Measurements from ENCODE around the gene UBAP2. TPM values are rescaled to one million over a fixed set of nuclear protein-coding genes. Genes with fewer than 3 reads are reported as not detected.
A peak's percentile ranks its signal among the peaks of the same experiment; 100 is the strongest.

The UBAP2 gene
- total RNA-seq, 6 experiments from 2014 or later = 28.7 to 34.9 (median 32.8) TPM

- no peaks in the 10 kb centered on the region for H3K36me3 Mint-ChIP-seq (ENCODE audit: low read depth)
- peaks cover 6% of the 10 kb centered on the region; the same call in 1 of the 2 replicates for H3K27me3 Mint-ChIP-seq (ENCODE audit: insufficient read depth)
- H3K9me3 Mint-ChIP-seq = no peaks in the 10 kb centered on the region
- DNase-seq = no peak
- H3K4me1 Mint-ChIP-seq (ENCODE audit: low read depth) = peaks cover 31% of the 10 kb centered on the region
- H3K27ac Mint-ChIP-seq = no peak overlapping the region
- no peak overlapping the region for H3K4me3 Mint-ChIP-seq
- TF ChIP-seq CTCF (IDR thresholded peaks at IDR 0.05) = no peak
Measured at GRCh38 chr9:34069831-34070230, 21.1 kb upstream of the UBAP2 start.

GRCh38 chr9:34065541-34065940, 16.9 kb upstream of the UBAP2 start:
- H3K27ac Mint-ChIP-seq = no peak overlapping the region
- no peak for DNase-seq
- no peaks in the 10 kb centered on the region for H3K36me3 Mint-ChIP-seq (ENCODE audit: low read depth)
- no peaks in the 10 kb centered on the region for H3K4me1 Mint-ChIP-seq (ENCODE audit: low read depth)
- H3K9me3 Mint-ChIP-seq = no peaks in the 10 kb centered on the region
- TF ChIP-seq CTCF (IDR thresholded peaks at IDR 0.05) = no peak
- H3K4me3 Mint-ChIP-seq = no peak overlapping the region
- 0 out of 2 replicates have a peak, but pooled peaks cover 1% of the 10 kb centered on the region for H3K27me3 Mint-ChIP-seq (ENCODE audit: insufficient read depth)

GRCh38 chr9:34059954-34060353, 11.3 kb upstream of the UBAP2 start:
- H3K27ac Mint-ChIP-seq = no peak overlapping the region
- H3K36me3 Mint-ChIP-seq (ENCODE audit: low read depth) = no peaks in the 10 kb centered on the region
- no peak overlapping the region for H3K4me3 Mint-ChIP-seq
- H3K4me1 Mint-ChIP-seq (ENCODE audit: low read depth) = no peaks in the 10 kb centered on the region
- no peak for DNase-seq
- no peak for TF ChIP-seq CTCF (IDR thresholded peaks at IDR 0.05)
- H3K9me3 Mint-ChIP-seq = no peaks in the 10 kb centered on the region
- H3K27me3 Mint-ChIP-seq (ENCODE audit: insufficient read depth) = peaks cover 3% of the 10 kb centered on the region

GRCh38 chr9:34059281-34059680, 10.6 kb upstream of the UBAP2 start:
- Mint-ChIP-seq H3K27ac (no peak overlapping the region), H3K4me1 (ENCODE audit: low read depth) (no peaks in the 10 kb centered on the region), H3K27me3 (ENCODE audit: insufficient read depth) (peaks cover 2% of the 10 kb centered on the region), H3K9me3 (no peaks in the 10 kb centered on the region), H3K36me3 (ENCODE audit: low read depth) (no peaks in the 10 kb centered on the region), H3K4me3 (no peak overlapping the region)
- DNase-seq = no peak
- no peak for TF ChIP-seq CTCF (IDR thresholded peaks at IDR 0.05)

- peaks cover 4% of the 10 kb centered on the region; the same call in 1 of the 2 replicates for H3K27me3 Mint-ChIP-seq (ENCODE audit: insufficient read depth)
- H3K27ac Mint-ChIP-seq = peak overlapping the region; percentile 99
- peak overlapping the region; percentile 96 for H3K4me3 Mint-ChIP-seq
- H3K4me1 Mint-ChIP-seq (ENCODE audit: low read depth) = peaks cover 33% of the 10 kb centered on the region
- TF ChIP-seq CTCF (IDR thresholded peaks at IDR 0.05) = no peak
- H3K36me3 Mint-ChIP-seq (ENCODE audit: low read depth) = peaks cover 9% of the 10 kb centered on the region; the same call in 1 of the 2 replicates
- no peaks in the 10 kb centered on the region for H3K9me3 Mint-ChIP-seq
- no peak for DNase-seq
Measured at GRCh38 chr9:34049630-34050384, 1.1 kb upstream of the UBAP2 start.

Data from HFFc6 (cell line).